Gastroesophageal sphincter (tissue), 3 donors: ENCODE data around the gene OPRL1.

Source experiments
- POLR2A ChIP-seq, 2 donors: fragments of 450-650 bp; IDR thresholded peaks; one replicate each; pipeline ENCODE4 v1.6.1; 2017; ENCODE audit warnings: antibody characterized with exemption in 2 of 2, mild to moderate bottlenecking in 2 of 2, moderate library complexity in 1 of 2
- POLR2AphosphoS5 ChIP-seq: sonication (generic); formaldehyde crosslinking; IDR thresholded peaks from one replicate; pipeline ENCODE4 v1.6.1; 2017; ENCODE audit warnings: antibody characterized with exemption
- TF ChIP-seq, protein P1 (sequence below), 4 experiments: fragments of 200-600 bp in 2 of 4; fragments of 450-650 bp in 2 of 4; sonication (generic) in 1 of 4; IDR thresholded peaks; one replicate each; pipeline ENCODE4 v1.5.1; 2017 to 2019; ENCODE audit warnings: antibody characterized with exemption in 4 of 4, mild to moderate bottlenecking in 2 of 4, moderate library complexity in 2 of 4

DNA sequence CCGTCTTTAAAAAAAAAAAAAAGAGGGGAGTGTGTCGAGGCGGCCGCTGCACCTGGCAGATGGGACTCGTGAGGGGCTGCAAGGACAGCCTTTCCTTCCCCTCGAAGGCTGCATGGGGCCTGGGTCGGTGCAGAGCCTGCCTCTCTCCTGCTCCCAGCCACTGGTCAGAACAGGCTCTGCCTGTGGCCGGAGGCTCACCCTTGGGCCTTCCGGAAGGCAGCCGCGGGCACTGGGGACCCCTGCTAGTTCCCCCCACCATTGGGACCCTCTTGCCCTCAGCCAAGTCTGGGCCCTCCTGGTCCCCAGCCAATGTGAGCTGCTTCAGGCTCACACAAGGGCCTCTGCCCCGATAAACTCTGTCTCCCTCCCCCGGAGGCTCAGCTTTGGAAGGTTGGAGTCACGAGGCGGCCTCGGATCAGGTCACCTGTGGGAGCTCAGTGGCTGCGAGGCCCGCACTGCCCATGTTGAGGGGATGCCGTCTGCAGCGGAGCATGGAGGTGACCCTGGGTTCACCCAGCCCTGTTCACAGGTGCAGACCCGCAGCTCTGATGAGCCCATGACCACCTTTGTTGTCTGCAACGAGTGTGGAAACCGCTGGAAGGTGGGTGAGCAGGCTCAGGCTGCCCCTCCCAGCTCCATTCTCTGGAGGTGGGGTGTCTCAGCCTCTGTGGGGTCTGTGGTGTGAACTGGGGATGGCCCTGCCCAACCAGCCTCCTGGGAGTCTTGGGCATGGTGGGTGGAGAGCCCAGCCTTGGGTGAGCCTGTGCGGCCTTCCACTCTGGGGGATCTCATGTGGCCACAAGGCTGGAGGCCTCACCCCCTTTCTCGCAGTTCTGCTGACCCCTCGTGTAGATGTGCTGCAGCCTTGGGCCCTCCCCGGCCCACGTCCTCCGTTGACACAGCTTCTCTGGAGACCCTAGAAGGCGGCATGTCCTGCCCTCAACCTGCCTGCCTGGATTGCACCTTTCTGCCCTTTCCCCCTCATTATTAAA lies 8.2 kb upstream of the OPRL1 start:
- no peak for TF ChIP-seq POLR2A (IDR thresholded peaks at IDR 0.05)
- TF ChIP-seq, protein P1, sequence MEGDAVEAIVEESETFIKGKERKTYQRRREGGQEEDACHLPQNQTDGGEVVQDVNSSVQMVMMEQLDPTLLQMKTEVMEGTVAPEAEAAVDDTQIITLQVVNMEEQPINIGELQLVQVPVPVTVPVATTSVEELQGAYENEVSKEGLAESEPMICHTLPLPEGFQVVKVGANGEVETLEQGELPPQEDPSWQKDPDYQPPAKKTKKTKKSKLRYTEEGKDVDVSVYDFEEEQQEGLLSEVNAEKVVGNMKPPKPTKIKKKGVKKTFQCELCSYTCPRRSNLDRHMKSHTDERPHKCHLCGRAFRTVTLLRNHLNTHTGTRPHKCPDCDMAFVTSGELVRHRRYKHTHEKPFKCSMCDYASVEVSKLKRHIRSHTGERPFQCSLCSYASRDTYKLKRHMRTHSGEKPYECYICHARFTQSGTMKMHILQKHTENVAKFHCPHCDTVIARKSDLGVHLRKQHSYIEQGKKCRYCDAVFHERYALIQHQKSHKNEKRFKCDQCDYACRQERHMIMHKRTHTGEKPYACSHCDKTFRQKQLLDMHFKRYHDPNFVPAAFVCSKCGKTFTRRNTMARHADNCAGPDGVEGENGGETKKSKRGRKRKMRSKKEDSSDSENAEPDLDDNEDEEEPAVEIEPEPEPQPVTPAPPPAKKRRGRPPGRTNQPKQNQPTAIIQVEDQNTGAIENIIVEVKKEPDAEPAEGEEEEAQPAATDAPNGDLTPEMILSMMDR (IDR thresholded peaks at IDR 0.05), result no peak
- no peak for TF ChIP-seq POLR2AphosphoS5
